Measurements from ENCODE around the gene AGPS.

The AGPS gene

GRCh38 chr2:177588671-177589070, 196.1 kb downstream of the AGPS start:
- Histone ChIP-seq H3K27me3 (ENCODE audit: control insufficient read depth, low read length) (no peaks in the 10 kb centered on the region), H4K20me1 (ENCODE audit: control insufficient read depth, insufficient read depth, low read depth, low read length) (no peaks in the 10 kb centered on the region), H3K79me2 (ENCODE audit: control insufficient read depth, low read length) (no peaks in the 10 kb centered on the region), H3K4me1 (ENCODE audit: control insufficient read depth, low read length) (no peaks in the 10 kb centered on the region), H3K36me3 (ENCODE audit: control insufficient read depth, low read length) (no peaks in the 10 kb centered on the region), H3K9me3 (ENCODE audit: control insufficient read depth, insufficient read depth, low read length) (no peaks in the 10 kb centered on the region), H3F3A (ENCODE audit: control insufficient read depth, insufficient read depth) (no peaks in the 10 kb centered on the region), H3K4me2 (ENCODE audit: low read length) (no peak overlapping the region), H3K27ac (ENCODE audit: low read depth, low read length) (no peak overlapping the region), H3K9me2 (replicated peaks; ENCODE audit: control insufficient read depth, low read length) (no peaks in the 10 kb centered on the region), H3K4me3 (ENCODE audit: low read length) (no peak overlapping the region)
- TF ChIP-seq CTCF (IDR thresholded peaks at IDR 0.05; ENCODE audit: low read depth, low read length, poor library complexity, severe bottlenecking) (no peak), EZH2phosphoT487 (IDR thresholded peaks at IDR 0.05; ENCODE audit: borderline replicate concordance, low read length) (no peak)

- Histone ChIP-seq H3K36me3 (ENCODE audit: control insufficient read depth, low read length) (no peaks in the 10 kb centered on the region), H3K9me2 (replicated peaks; ENCODE audit: control insufficient read depth, low read length) (no peaks in the 10 kb centered on the region), H3K4me3 (ENCODE audit: low read length) (no peak overlapping the region), H3K9me3 (ENCODE audit: control insufficient read depth, insufficient read depth, low read length) (no peaks in the 10 kb centered on the region), H3K4me1 (ENCODE audit: control insufficient read depth, low read length) (no peaks in the 10 kb centered on the region), H3K27me3 (ENCODE audit: control insufficient read depth, low read length) (no peaks in the 10 kb centered on the region), H3K27ac (ENCODE audit: low read depth, low read length) (no peak overlapping the region), H4K20me1 (ENCODE audit: control insufficient read depth, insufficient read depth, low read depth, low read length) (no peaks in the 10 kb centered on the region), H3K4me2 (ENCODE audit: low read length) (no peak overlapping the region), H3K79me2 (ENCODE audit: control insufficient read depth, low read length) (no peaks in the 10 kb centered on the region), H3F3A (ENCODE audit: control insufficient read depth, insufficient read depth) (no peaks in the 10 kb centered on the region)
- TF ChIP-seq EZH2phosphoT487 (IDR thresholded peaks at IDR 0.05; ENCODE audit: borderline replicate concordance, low read length) (no peak), CTCF (IDR thresholded peaks at IDR 0.05; ENCODE audit: low read depth, low read length, poor library complexity, severe bottlenecking) (no peak)
These were observed 196.6 kb downstream of the AGPS start for GRCh38 chr2:177589186-177589585.

- no peak overlapping the region for H3K4me3 ChIP-seq (ENCODE audit: low read length)
- H3K79me2 ChIP-seq (ENCODE audit: control insufficient read depth, low read length): no peaks in the 10 kb centered on the region
- TF ChIP-seq EZH2phosphoT487 (IDR thresholded peaks at IDR 0.05; ENCODE audit: borderline replicate concordance, low read length) (no peak), CTCF (IDR thresholded peaks at IDR 0.05; ENCODE audit: low read depth, low read length, poor library complexity, severe bottlenecking) (no peak)
- H3K27ac ChIP-seq (ENCODE audit: low read depth, low read length): no peak overlapping the region
- no peaks in the 10 kb centered on the region for H3K9me2 ChIP-seq (replicated peaks; ENCODE audit: control insufficient read depth, low read length)
- no peaks in the 10 kb centered on the region for H3K4me1 ChIP-seq (ENCODE audit: control insufficient read depth, low read length)
- H3K9me3 ChIP-seq (ENCODE audit: control insufficient read depth, insufficient read depth, low read length): no peaks in the 10 kb centered on the region
- no peaks in the 10 kb centered on the region for H3F3A ChIP-seq (ENCODE audit: control insufficient read depth, insufficient read depth)
- no peak overlapping the region for H3K4me2 ChIP-seq (ENCODE audit: low read length)
- no peaks in the 10 kb centered on the region for H4K20me1 ChIP-seq (ENCODE audit: control insufficient read depth, insufficient read depth, low read depth, low read length)
- H3K27me3 ChIP-seq (ENCODE audit: control insufficient read depth, low read length): 0 out of 2 replicates have a peak, but pooled peaks cover 4% of the 10 kb centered on the region
- no peaks in the 10 kb centered on the region for H3K36me3 ChIP-seq (ENCODE audit: control insufficient read depth, low read length)
These were observed 199.8 kb downstream of the AGPS start for GRCh38 chr2:177592397-177592796.

GRCh38 chr2:177592945-177593344, 200.4 kb downstream of the AGPS start:
- Histone ChIP-seq H3K36me3 (ENCODE audit: control insufficient read depth, low read length) (no peaks in the 10 kb centered on the region), H3K4me3 (ENCODE audit: low read length) (no peak overlapping the region), H3K27me3 (ENCODE audit: control insufficient read depth, low read length) (0 out of 2 replicates have a peak, but pooled peaks cover 4% of the 10 kb centered on the region), H3F3A (ENCODE audit: control insufficient read depth, insufficient read depth) (no peaks in the 10 kb centered on the region), H4K20me1 (ENCODE audit: control insufficient read depth, insufficient read depth, low read depth, low read length) (no peaks in the 10 kb centered on the region), H3K4me2 (ENCODE audit: low read length) (no peak overlapping the region), H3K4me1 (ENCODE audit: control insufficient read depth, low read length) (no peaks in the 10 kb centered on the region), H3K9me2 (replicated peaks; ENCODE audit: control insufficient read depth, low read length) (no peaks in the 10 kb centered on the region), H3K27ac (ENCODE audit: low read depth, low read length) (no peak overlapping the region), H3K79me2 (ENCODE audit: control insufficient read depth, low read length) (no peaks in the 10 kb centered on the region), H3K9me3 (ENCODE audit: control insufficient read depth, insufficient read depth, low read length) (no peaks in the 10 kb centered on the region)
- TF ChIP-seq EZH2phosphoT487 (IDR thresholded peaks at IDR 0.05; ENCODE audit: borderline replicate concordance, low read length) (no peak), CTCF (IDR thresholded peaks at IDR 0.05; ENCODE audit: low read depth, low read length, poor library complexity, severe bottlenecking) (no peak)
